IPS DF 6.9 (cell line): ENCODE results near the gene UCN.
"Not testable (repeated sequence)": the region's sequence is repeated elsewhere in the genome, so short reads cannot be mapped to it uniquely, and the experiment has no call there.

Experiments
- DNase-seq: peaks from one replicate; pipeline ENCODE4 v3.0.0-alpha.2; 2013; ENCODE audit warnings: low read depth, low spot score
- H3K27ac ChIP-seq: one replicate; pipeline ENCODE4 v1.5.1; 2013; ENCODE audit warnings: low read length, control low read depth
- H3K27me3 ChIP-seq: 2 replicates; pipeline ENCODE4 v1.6.1; 2013; ENCODE audit warnings: mild to moderate bottlenecking, low read length; ENCODE audit not compliant: control insufficient read depth, insufficient read depth
- H3K36me3 ChIP-seq: 2 replicates; pipeline ENCODE4 v1.6.1; 2013; ENCODE audit warnings: low read length; ENCODE audit not compliant: control insufficient read depth, insufficient read depth
- H3K4me1 ChIP-seq: 2 replicates; pipeline ENCODE4 v1.6.1; 2013; ENCODE audit warnings: low read length; ENCODE audit not compliant: control insufficient read depth, insufficient read depth
- H3K4me3 ChIP-seq: 2 replicates; pipeline ENCODE4 v1.5.1; 2013; ENCODE audit warnings: mild to moderate bottlenecking, low read length
- H3K9me3 ChIP-seq: 2 replicates; pipeline ENCODE4 v1.6.1; 2013; ENCODE audit warnings: low read length, inconsistent platforms; ENCODE audit not compliant: control insufficient read depth, insufficient read depth
- WGBS: extraction: QIAGEN DNeasy Blood & Tissue Kit; methylation state at CpG from one replicate; pipeline ENCODE4 v1.1.7; 2013; ENCODE audit warnings: mixed read lengths, missing lambda C conversion rate; ENCODE audit not compliant: insufficient read length, insufficient coverage; 5-methylcytosine and 5-hydroxymethylcytosine counted together

UCN gene

DNA sequence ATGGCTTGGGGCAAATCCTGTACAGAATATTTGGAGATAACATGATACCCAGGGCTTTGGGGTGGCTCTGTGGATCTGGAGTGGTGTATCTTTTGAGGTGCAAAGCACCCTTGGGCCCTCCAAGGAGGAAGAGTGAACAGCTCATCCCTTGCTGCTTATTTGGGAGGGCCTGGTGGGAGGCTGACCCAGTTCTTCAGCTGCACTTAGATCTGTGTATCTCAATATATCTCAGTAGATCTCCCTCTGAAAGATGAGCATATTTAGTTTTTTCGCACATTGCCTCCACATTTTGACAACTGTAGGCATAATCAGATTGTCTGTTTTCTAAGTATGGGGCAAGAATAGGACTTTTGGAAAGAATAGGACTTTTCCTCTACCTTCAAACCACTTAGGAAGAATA is 23.2 kb downstream of the UCN start:
- H3K4me1 ChIP-seq, result peaks cover 8% of the 10 kb centered on the region
- DNase-seq, result no peak
- no peaks in the 10 kb centered on the region for H3K27me3 ChIP-seq
- H3K27ac ChIP-seq, result no peak overlapping the region
- H3K36me3 ChIP-seq, result no peaks in the 10 kb centered on the region
- no CpG with 5 or more reads among the region's 1 CpG for WGBS
- H3K4me3 ChIP-seq, result no peak overlapping the region
- no peaks in the 10 kb centered on the region for H3K9me3 ChIP-seq

GRCh38 chr2:27282892-27283291 is 25.4 kb downstream of the UCN start:
- Histone ChIP-seq H3K27ac (no peak overlapping the region), H3K27me3 (no peaks in the 10 kb centered on the region), H3K4me1 (peaks cover 8% of the 10 kb centered on the region), H3K9me3 (no peaks in the 10 kb centered on the region), H3K4me3 (no peak overlapping the region), H3K36me3 (no peaks in the 10 kb centered on the region)
- no peak for DNase-seq
- no CpG with 5 or more reads among the region's 5 CpGs for WGBS

GRCh38 chr2:27281855-27282559 is 26.2 kb downstream of the UCN start, which contains the start of gene TRIM54:
TRIM54 (plus strand) TSS chr2:27282429; CDS start chr2:27282732, 303 bp downstream.
- Histone ChIP-seq H3K9me3 (no peaks in the 10 kb centered on the region), H3K4me3 (no peak within 1 kb of the TSS), H3K4me1 (peaks cover 8% of the 10 kb centered on the region), H3K36me3 (no peaks in the 10 kb centered on the region), H3K27me3 (no peaks in the 10 kb centered on the region), H3K27ac (no peak within 1 kb of the TSS)
- WGBS, result no CpG with 5 or more reads among the region's 5 CpGs
- DNase-seq, result no peak

GRCh38 chr2:27281442-27281841 is 26.8 kb downstream of the UCN start:
- WGBS, result no CpG with 5 or more reads among the region's 3 CpGs
- Histone ChIP-seq H3K36me3 (no peaks in the 10 kb centered on the region), H3K27me3 (no peaks in the 10 kb centered on the region; the same call in 1 of the 2 replicates), H3K27ac (no peak overlapping the region), H3K4me1 (peaks cover 8% of the 10 kb centered on the region), H3K4me3 (no peak overlapping the region), H3K9me3 (no peaks in the 10 kb centered on the region)
- no peak for DNase-seq

- WGBS, result no CpG with 5 or more reads among the region's 3 CpGs
- H3K4me3 ChIP-seq, result no peak overlapping the region
- H3K4me1 ChIP-seq, result peaks cover 8% of the 10 kb centered on the region
- H3K36me3 ChIP-seq, result no peaks in the 10 kb centered on the region
- no peak overlapping the region for H3K27ac ChIP-seq
- H3K9me3 ChIP-seq, result no peaks in the 10 kb centered on the region
- no peaks in the 10 kb centered on the region; the same call in 1 of the 2 replicates for H3K27me3 ChIP-seq
- no peak for DNase-seq
These were observed 27.4 kb downstream of the UCN start for GRCh38 chr2:27280826-27281225.

DNA sequence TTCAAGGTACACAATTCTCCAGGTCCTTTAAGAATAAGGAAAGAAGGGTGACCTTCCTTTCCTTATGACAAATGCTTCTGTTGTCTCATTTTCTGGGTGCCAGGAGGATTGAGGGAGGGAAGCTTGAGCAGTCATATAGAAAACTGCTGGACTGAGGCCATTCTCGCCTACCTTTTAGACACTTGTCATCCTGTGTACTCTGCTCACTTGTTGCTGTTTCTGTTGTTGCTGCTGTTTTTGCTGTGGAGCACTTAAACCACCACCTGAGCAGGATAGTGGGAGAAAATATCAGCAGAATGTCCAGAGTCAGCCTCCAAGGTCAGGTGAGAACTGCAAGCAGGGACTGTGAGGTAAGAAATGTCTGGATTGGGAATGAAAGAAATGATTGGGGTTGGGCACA is 30.2 kb downstream of the UCN start:
- no peaks in the 10 kb centered on the region; the same call in 1 of the 2 replicates for H3K27me3 ChIP-seq
- no peak overlapping the region for H3K4me3 ChIP-seq
- H3K9me3 ChIP-seq, result no peaks in the 10 kb centered on the region
- H3K36me3 ChIP-seq, result no peaks in the 10 kb centered on the region
- no CpG with 5 or more reads among the region's 1 CpG for WGBS
- DNase-seq, result no peak
- H3K4me1 ChIP-seq, result peaks cover 8% of the 10 kb centered on the region
- H3K27ac ChIP-seq, result no peak overlapping the region

DNA sequence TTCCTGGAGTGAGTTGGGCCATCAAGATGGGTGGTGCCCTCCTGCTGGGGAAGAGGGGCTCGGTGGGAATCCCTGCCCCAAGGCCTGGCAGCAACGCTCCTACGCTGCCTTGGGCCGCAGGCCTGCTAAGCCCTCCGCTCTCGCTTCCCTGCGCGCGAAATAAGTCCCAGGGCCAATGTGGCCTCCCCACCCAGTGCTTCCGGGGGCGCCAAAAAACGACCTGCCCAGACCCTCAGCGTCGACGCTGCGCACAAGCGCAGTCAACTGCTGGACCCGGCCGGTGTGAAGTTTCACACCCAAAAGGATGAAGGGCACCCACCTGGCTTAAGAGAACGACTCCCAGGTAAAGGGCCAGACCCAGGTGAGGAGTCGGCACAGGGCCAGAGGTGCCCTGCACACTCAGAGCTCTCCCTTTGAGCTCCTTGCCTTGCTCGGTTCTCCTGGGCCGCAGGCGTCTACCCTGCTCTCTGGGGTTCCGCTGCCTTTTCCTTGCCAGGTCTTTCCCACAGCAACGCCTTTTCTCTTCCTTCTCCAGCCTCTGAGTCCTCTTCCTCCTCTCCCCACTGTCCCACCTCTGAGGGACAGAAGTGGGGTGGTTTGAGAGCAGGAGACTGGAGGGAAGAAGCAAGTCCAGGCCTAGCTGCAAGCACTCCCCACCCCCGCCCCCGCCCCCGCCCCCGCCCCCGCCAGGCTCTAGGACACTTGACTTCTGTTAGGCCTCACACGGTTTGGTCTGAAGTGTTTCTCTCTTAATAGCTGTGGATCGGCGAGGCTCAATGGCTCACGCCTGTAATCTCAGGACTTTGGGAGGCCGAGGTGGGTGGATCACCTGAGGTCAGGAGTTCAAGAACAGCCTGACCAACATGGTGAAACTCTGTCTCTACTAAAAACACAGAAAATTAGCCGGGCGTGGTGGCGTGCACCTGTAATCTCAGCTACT is 32.8 kb downstream of the UCN start, which contains the start of gene DNAJC5G:
TSS of gene DNAJC5G (plus strand) at position 223 of the 940 bp plus-strand sequence. CDS start 1,296 bp downstream, outside the sequence.
- H3K4me1 ChIP-seq, result no peaks in the 10 kb centered on the region
- no peak within 1 kb of the TSS for H3K27ac ChIP-seq
- WGBS, result no CpG with 5 or more reads among the region's 39 CpGs
- H3K9me3 ChIP-seq, result no peaks in the 10 kb centered on the region
- no peaks in the 10 kb centered on the region for H3K36me3 ChIP-seq
- DNase-seq, result no peak
- no peak within 1 kb of the TSS for H3K4me3 ChIP-seq
- no peaks in the 10 kb centered on the region; the same call in 1 of the 2 replicates for H3K27me3 ChIP-seq

DNA sequence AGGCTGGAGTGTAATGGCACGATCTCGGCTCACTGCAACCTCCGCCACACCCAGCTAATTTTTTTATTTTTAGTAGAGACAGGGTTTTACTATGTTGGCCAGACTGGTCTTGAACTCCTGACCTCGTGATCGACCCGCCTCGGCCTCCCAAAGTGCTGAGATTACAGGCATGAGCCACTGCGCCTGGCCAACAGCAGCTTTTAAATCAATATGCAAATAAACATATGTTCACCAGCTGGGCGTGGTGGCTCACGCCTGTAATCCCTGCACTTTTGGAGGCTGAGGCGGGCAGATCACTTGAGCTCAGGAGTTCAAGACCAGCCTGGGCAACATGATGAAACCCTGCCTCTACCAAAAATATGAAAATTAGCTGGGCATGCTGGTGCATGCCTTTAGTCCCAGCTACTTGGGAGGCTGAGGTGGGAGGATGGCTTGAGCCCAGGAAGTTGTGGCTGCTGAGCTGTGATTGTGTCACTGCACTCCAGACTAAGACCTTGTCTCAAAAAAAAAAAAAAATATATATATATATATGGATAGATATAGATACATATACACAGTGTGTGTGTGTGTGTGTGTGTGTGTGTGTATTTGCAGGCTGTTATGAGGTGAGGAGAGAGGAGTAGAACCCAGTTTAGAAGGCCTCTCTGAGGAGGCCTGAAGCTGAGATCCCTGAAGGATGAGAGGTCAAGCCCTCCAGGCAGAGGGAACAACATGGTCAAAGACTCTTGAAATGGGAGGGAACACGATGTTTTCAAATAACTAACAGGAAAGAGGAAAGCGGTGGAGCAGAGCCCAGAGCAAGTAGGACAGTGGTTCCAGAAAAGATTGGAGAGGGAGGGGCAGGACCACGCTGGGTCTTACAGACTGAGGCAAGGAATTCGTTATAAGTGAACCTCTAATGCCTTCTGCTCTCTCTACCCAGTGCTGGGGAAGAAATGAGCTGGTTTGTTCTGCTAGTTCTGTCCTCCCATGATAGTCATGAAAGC is 35.4 kb downstream of the UCN start:
- no CpG with 5 or more reads among the region's 15 CpGs for WGBS
- not testable (repeated sequence) for H3K36me3 ChIP-seq, H3K4me3 ChIP-seq, H3K27ac ChIP-seq, H3K27me3 ChIP-seq, DNase-seq, H3K4me1 ChIP-seq, H3K9me3 ChIP-seq

- no peak for DNase-seq
- no peaks in the 10 kb centered on the region for H3K9me3 ChIP-seq
- H3K36me3 ChIP-seq, result no peaks in the 10 kb centered on the region
- no peaks in the 10 kb centered on the region; the same call in 1 of the 2 replicates for H3K27me3 ChIP-seq
- no peaks in the 10 kb centered on the region for H3K4me1 ChIP-seq
- no peak overlapping the region for H3K4me3 ChIP-seq
- no CpG with 5 or more reads among the region's 11 CpGs for WGBS
- no peak overlapping the region for H3K27ac ChIP-seq
These were observed 36.5 kb downstream of the UCN start for GRCh38 chr2:27271631-27272340.
